GM12892 (cell line): ENCODE results near the gene PCSK6.

Experiments used
- POLR2A ChIP-seq: IDR thresholded peaks from 2 replicates; pipeline ENCODE4 v1.6.1; 2011; ENCODE audit warnings: low read depth, low read length, control low read depth
- POLR2AphosphoS5 ChIP-seq: IDR thresholded peaks from 2 replicates; pipeline ENCODE4 v1.6.1; 2011; ENCODE audit warnings: low read depth, low read length, control low read depth
- TAF1 ChIP-seq: IDR thresholded peaks from 2 replicates; pipeline ENCODE4 v1.6.1; 2011; ENCODE audit warnings: low read depth, mild to moderate bottlenecking, control low read depth, low read length, borderline replicate concordance

- TF ChIP-seq TAF1 = no peak
- no peak for TF ChIP-seq POLR2AphosphoS5
- no peak for TF ChIP-seq POLR2A
Observed at GRCh38 chr15:101328001-101328400, 161.5 kb downstream of the PCSK6 start.
